ENCODE data around the gene FKBP2.

DNA sequence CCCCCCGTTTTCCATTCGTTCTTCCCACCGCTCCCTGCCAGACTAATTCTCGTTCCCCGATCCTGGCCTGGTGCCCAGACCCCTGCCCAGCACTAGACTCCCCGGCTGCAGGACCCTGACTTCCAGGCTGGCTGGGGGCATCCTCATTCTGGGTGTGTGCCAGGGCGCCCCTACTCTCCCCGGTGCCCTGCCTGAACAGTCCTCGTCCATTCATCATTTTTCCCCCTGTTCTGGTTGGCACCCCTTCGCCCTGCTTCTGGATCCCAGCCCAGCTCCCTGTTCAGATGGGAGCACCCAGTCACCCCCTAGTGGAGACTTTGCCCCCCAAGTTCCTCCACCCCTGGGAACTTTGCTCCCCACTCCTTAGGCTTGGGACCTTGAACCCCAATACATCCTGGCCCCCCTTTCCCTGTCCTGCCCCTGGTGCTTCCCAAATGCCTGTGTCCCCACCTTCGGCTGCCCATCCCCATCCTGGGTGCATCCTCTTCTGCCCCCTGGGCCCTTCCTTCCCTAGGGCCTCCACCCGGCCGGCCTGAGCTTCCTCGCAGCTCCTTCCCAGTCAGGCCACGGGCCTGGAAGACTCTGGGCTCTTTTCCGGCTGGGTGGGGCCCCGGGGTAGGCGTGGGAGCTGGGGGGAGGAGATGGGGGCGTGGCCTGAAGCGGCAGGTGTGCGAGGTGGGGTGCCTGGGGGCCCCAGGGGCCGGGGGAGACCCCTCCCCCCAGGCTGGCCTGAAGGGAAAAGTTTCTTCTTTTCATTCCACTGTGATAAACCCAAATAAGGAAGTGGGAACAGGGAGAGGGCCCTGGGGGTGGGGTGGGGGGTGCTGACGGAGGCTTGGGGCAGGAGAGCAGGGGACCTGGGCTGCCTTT is 11.3 kb downstream of the FKBP2 start:
- no peak for TF ChIP-seq POLR2A (IDR thresholded peaks at IDR 0.05)
- no peak for TF ChIP-seq CTCF (IDR thresholded peaks at IDR 0.05)
